ENCODE data around the gene NOP53. TPM values are rescaled to one million over a fixed set of nuclear protein-coding genes. Genes with fewer than 3 reads are reported as not detected.

NOP53 gene
- total and polyA plus RNA-seq, 2 of the 4 experiments (the other 2 are of a cell fraction): 59.5 to 83.2 TPM

- H3K9me3 ChIP-seq (ENCODE audit: control insufficient read depth, insufficient read depth, low read length): no peaks in the 10 kb centered on the region
- H2AFZ ChIP-seq (replicated peaks; ENCODE audit: low read length, poor library complexity): no peak overlapping the region
- H3K9ac ChIP-seq (ENCODE audit: low read depth, low read length): no peak overlapping the region
- H2BK15ac ChIP-seq (ENCODE audit: low read depth, low read length): no peak overlapping the region
- no peak overlapping the region for H2AK5ac ChIP-seq (ENCODE audit: low read depth, low read length)
- intact Hi-C loops (cut with micrococcal nuclease): no loop called here
- H2BK5ac ChIP-seq (ENCODE audit: low read depth, low read length, poor library complexity, severe bottlenecking): no peak overlapping the region
- 83% methylated on average over 2 of the region's 6 CpGs; no CpG with 5 or more reads in 1 of the 2 experiments for WGBS, 2 experiments (ENCODE audit: extremely low coverage in 2 of 2, insufficient read length in 1 of 2)
- no peak overlapping the region for H2AK9ac ChIP-seq (replicated peaks; ENCODE audit: low read depth, low read length, poor library complexity)
- H3K18ac ChIP-seq (ENCODE audit: low read depth, low read length): no peak overlapping the region
- BruUV-seq (replicated peaks): no TSS peak
- H3K56ac ChIP-seq (ENCODE audit: extremely low read depth, insufficient read depth, low read length): no peak overlapping the region
- H3K14ac ChIP-seq (replicated peaks; ENCODE audit: low read depth, low read length): no peak overlapping the region
- CTCF ChIA-PET: interaction anchor here (0.6 kb wide), 1 partner anchor 64 kb away, joined by 9 read pairs; no protein-coding TSS in a partner anchor
- no peak overlapping the region for H3K23ac ChIP-seq (ENCODE audit: low read depth, low read length)
- H4K5ac ChIP-seq (ENCODE audit: low read depth, low read length): no peak overlapping the region
- no peaks in the 10 kb centered on the region; the same call in 1 of the 2 replicates for H4K20me1 ChIP-seq (ENCODE audit: insufficient read depth, low read length)
- H3K27ac ChIP-seq (ENCODE audit: insufficient read depth, low read length): no peak overlapping the region
- H3K27me3 ChIP-seq (ENCODE audit: control insufficient read depth, insufficient read depth, low read length): no peaks in the 10 kb centered on the region; the same call in none of the 2 replicates
- ATAC-seq (ENCODE audit: low read depth) (no peak), DNase-seq (no peak)
- H3K4me3 ChIP-seq (ENCODE audit: insufficient read depth, low read depth, low read length): no peak overlapping the region
- dilution Hi-C loops (cut with HindIII; ENCODE audit: low sequenced_read_pairs, unreplicated experiment): no loop called here
- H3K4me2 ChIP-seq (ENCODE audit: low read depth, low read length): no peak overlapping the region
- no peak overlapping the region for H2BK20ac ChIP-seq (ENCODE audit: low read depth, low read length)
- no peaks in the 10 kb centered on the region for H3K4me1 ChIP-seq (ENCODE audit: control insufficient read depth, insufficient read depth, low read length)
- H2BK120ac ChIP-seq (ENCODE audit: low read depth, low read length): no peak overlapping the region
- no peaks in the 10 kb centered on the region for H3K9me1 ChIP-seq (ENCODE audit: insufficient read depth, low read length)
- POLR2A ChIA-PET (ENCODE audit: unreplicated experiment): no interaction called here
- in situ Hi-C loops (cut with MboI; ENCODE audit: low sequenced_read_pairs): no loop called here
- no peak overlapping the region for H3K4ac ChIP-seq (ENCODE audit: low read depth, low read length)
- no peak overlapping the region for H4K91ac ChIP-seq (ENCODE audit: insufficient read depth, low read depth, low read length)
- H4K8ac ChIP-seq (ENCODE audit: low read depth in 2 of 2, low read length in 2 of 2): no peak overlapping the region
- TF ChIP-seq RAD21 (IDR thresholded peaks at IDR 0.05; ENCODE audit: low read length) (no peak), BHLHE40 (IDR thresholded peaks at IDR 0.05; ENCODE audit: low read depth, low read length) (no peak), MXI1 (IDR thresholded peaks at IDR 0.05; ENCODE audit: borderline replicate concordance, low read depth, low read length) (no peak), CHD1 (IDR thresholded peaks at IDR 0.05; ENCODE audit: low read depth, low read length) (no peak), MAZ (IDR thresholded peaks at IDR 0.05; ENCODE audit: borderline replicate concordance, low read depth, low read length) (no peak), RFX5 (IDR thresholded peaks at IDR 0.05; ENCODE audit: low read depth, low read length) (no peak), FOS (IDR thresholded peaks at IDR 0.05; ENCODE audit: low read depth, low read length) (no peak), RCOR1 (IDR thresholded peaks at IDR 0.05; ENCODE audit: insufficient replicate concordance, low read length) (no peak), MAFK (IDR thresholded peaks at IDR 0.05; ENCODE audit: low read depth, low read length) (no peak)
- TF ChIP-seq, protein P1, sequence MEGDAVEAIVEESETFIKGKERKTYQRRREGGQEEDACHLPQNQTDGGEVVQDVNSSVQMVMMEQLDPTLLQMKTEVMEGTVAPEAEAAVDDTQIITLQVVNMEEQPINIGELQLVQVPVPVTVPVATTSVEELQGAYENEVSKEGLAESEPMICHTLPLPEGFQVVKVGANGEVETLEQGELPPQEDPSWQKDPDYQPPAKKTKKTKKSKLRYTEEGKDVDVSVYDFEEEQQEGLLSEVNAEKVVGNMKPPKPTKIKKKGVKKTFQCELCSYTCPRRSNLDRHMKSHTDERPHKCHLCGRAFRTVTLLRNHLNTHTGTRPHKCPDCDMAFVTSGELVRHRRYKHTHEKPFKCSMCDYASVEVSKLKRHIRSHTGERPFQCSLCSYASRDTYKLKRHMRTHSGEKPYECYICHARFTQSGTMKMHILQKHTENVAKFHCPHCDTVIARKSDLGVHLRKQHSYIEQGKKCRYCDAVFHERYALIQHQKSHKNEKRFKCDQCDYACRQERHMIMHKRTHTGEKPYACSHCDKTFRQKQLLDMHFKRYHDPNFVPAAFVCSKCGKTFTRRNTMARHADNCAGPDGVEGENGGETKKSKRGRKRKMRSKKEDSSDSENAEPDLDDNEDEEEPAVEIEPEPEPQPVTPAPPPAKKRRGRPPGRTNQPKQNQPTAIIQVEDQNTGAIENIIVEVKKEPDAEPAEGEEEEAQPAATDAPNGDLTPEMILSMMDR (conservative IDR thresholded peaks at IDR 0.05; ENCODE audit: low read depth, low read length): no peak
- no peaks in the 10 kb centered on the region for H3K36me3 ChIP-seq (ENCODE audit: control insufficient read depth, insufficient read depth, low read length)
- no peaks in the 10 kb centered on the region for H3K79me1 ChIP-seq (ENCODE audit: low read depth in 1 of 2, low read length in 2 of 2)
Measured at GRCh38 chr19:47806435-47806834, 61.1 kb downstream of the NOP53 start.

All from IMR-90 (cell line).